Mesendoderm (in vitro differentiated cells): Measurements from ENCODE around the gene P2RX7.
A peak's percentile ranks its signal among the peaks of the same experiment; 100 is the strongest.

Source experiments
- DNase-seq: peaks from one replicate; pipeline ENCODE4 v3.0.0; 2013
- H2AK5ac ChIP-seq: 2 replicates; pipeline ENCODE4 v1.6.1; 2013; ENCODE audit warnings: low read length, inconsistent platforms
- H2BK120ac ChIP-seq: 2 replicates; pipeline ENCODE4 v1.6.1; 2013; ENCODE audit warnings: low read depth, mild to moderate bottlenecking, low read length, moderate library complexity, mixed read lengths
- H2BK15ac ChIP-seq: replicated peaks from 2 replicates; pipeline ENCODE4 v1.6.1; 2013; ENCODE audit warnings: low read depth, mild to moderate bottlenecking, moderate library complexity
- H2BK5ac ChIP-seq: 2 replicates; pipeline ENCODE4 v1.6.1; 2013; ENCODE audit warnings: low read length, inconsistent platforms
- H3K18ac ChIP-seq: 2 replicates; pipeline ENCODE4 v1.6.1; 2013; ENCODE audit warnings: mild to moderate bottlenecking, low read length, mixed read lengths
- H3K23ac ChIP-seq: one replicate; pipeline ENCODE4 v1.6.1; 2013; ENCODE audit warnings: low read length
- H3K27ac ChIP-seq: 2 replicates; pipeline ENCODE4 v1.5.1; 2013; ENCODE audit warnings: low read depth, mild to moderate bottlenecking, inconsistent platforms, low read length, moderate library complexity
- H3K27me3 ChIP-seq: 2 replicates; pipeline ENCODE4 v1.6.1; 2013; ENCODE audit warnings: low read length, control low read depth, mild to moderate bottlenecking, inconsistent platforms; ENCODE audit not compliant: insufficient read depth, poor library complexity
- H3K36me3 ChIP-seq: 2 replicates; pipeline ENCODE4 v1.6.1; 2013; ENCODE audit warnings: low read length, inconsistent platforms; ENCODE audit not compliant: control insufficient read depth, insufficient read depth
- H3K4ac ChIP-seq: one replicate; pipeline ENCODE4 v1.6.1; 2013; ENCODE audit warnings: low read depth, mild to moderate bottlenecking, low read length, moderate library complexity
- H3K4me1 ChIP-seq: 2 replicates; pipeline ENCODE4 v1.6.1; 2013; ENCODE audit warnings: low read depth, low read length, inconsistent platforms; ENCODE audit not compliant: control insufficient read depth
- H3K4me2 ChIP-seq: 2 replicates; pipeline ENCODE4 v1.6.1; 2013; ENCODE audit warnings: low read length
- H3K4me3 ChIP-seq: 2 replicates; pipeline ENCODE4 v1.5.1; 2013; ENCODE audit warnings: mild to moderate bottlenecking, low read length
- H3K56ac ChIP-seq: one replicate; pipeline ENCODE4 v1.6.1; 2013; ENCODE audit warnings: low read length
- H3K79me1 ChIP-seq: 2 replicates; pipeline ENCODE4 v1.6.1; 2013; ENCODE audit warnings: low read length, inconsistent platforms
- H3K79me2 ChIP-seq: 2 replicates; pipeline ENCODE4 v1.6.1; 2013; ENCODE audit warnings: mild to moderate bottlenecking, low read length; ENCODE audit not compliant: control insufficient read depth, insufficient read depth
- H3K9ac ChIP-seq: 2 replicates; pipeline ENCODE4 v1.6.1; 2013; ENCODE audit warnings: low read length, inconsistent platforms
- H4K5ac ChIP-seq: one replicate; pipeline ENCODE4 v1.6.1; 2013; ENCODE audit warnings: low read length
- H4K8ac ChIP-seq: one replicate; pipeline ENCODE4 v1.6.1; 2013; ENCODE audit warnings: low read depth, mild to moderate bottlenecking, control low read depth, low read length, moderate library complexity
- WGBS: extraction: QIAGEN DNeasy Blood & Tissue Kit; methylation state at CpG from one replicate; pipeline ENCODE4 v1.1.7; 2013; ENCODE audit warnings: low lambda C conversion rate, missing lambda C conversion rate; ENCODE audit not compliant: insufficient coverage; ENCODE audit errors: extremely low coverage; 5-methylcytosine and 5-hydroxymethylcytosine counted together

P2RX7 gene

GRCh38 chr12:121209624-121210572 is 77.2 kb downstream of the P2RX7 start, which contains the start of gene P2RX4:
Gene P2RX4, plus strand, starts transcription at chr12:121210129. Its CDS starts 36 bp downstream, at chr12:121210165.
- H3K56ac ChIP-seq = peak within 1 kb of the TSS; percentile 99

GRCh38 chr12:121212875-121213274 is 80.2 kb downstream of the P2RX7 start:
- Histone ChIP-seq H3K4me3 (no peak overlapping the region), H3K79me2 (no peaks in the 10 kb centered on the region), H2BK15ac (no peak overlapping the region), H3K18ac (no peak overlapping the region), H3K4me2 (no peak overlapping the region), H3K79me1 (no peaks in the 10 kb centered on the region), H3K4me1 (peaks cover 3% of the 10 kb centered on the region), H2BK5ac (no peak overlapping the region), H3K4ac (no peak overlapping the region), H2AK5ac (no peak overlapping the region), H3K9ac (no peak overlapping the region), H3K36me3 (no peaks in the 10 kb centered on the region), H2BK120ac (no peak overlapping the region), H3K56ac (no peak overlapping the region), H4K5ac (no peak overlapping the region), H3K23ac (no peak overlapping the region), H4K8ac (no peak overlapping the region), H3K27ac (no peak overlapping the region), H3K27me3 (no peaks in the 10 kb centered on the region)
- no CpG with 5 or more reads among the region's 5 CpGs for WGBS
- no peak for DNase-seq

More at GRCh38 chr12:121209624-121210572, 77.2 kb downstream of the P2RX7 start, which contains the start of gene P2RX4:
- H3K23ac ChIP-seq = peak within 1 kb of the TSS; percentile 66
- H3K36me3 ChIP-seq = no peaks in the 10 kb centered on the region
- H3K4me3 ChIP-seq = peak within 1 kb of the TSS; percentile 86
- peak within 1 kb of the TSS; percentile 88 for H2BK5ac ChIP-seq
- H3K79me1 ChIP-seq = no peaks in the 10 kb centered on the region
- peak within 1 kb of the TSS; percentile 71 for H3K27ac ChIP-seq
- H3K18ac ChIP-seq = peak within 1 kb of the TSS; percentile 52
- H3K27me3 ChIP-seq = no peaks in the 10 kb centered on the region
- H3K79me2 ChIP-seq = no peaks in the 10 kb centered on the region
- no peak within 1 kb of the TSS for H2AK5ac ChIP-seq
- H3K4ac ChIP-seq = peak within 1 kb of the TSS; percentile 0
- no peak within 1 kb of the TSS for H2BK15ac ChIP-seq
- peak; percentile 90 for DNase-seq
- H2BK120ac ChIP-seq = no peak within 1 kb of the TSS
- no peak within 1 kb of the TSS for H4K8ac ChIP-seq
- WGBS = no CpG with 5 or more reads among the region's 97 CpGs
- H3K9ac ChIP-seq = peak within 1 kb of the TSS; percentile 95
- H4K5ac ChIP-seq = no peak within 1 kb of the TSS
- peak within 1 kb of the TSS; percentile 86 for H3K4me2 ChIP-seq
- peaks cover 3% of the 10 kb centered on the region for H3K4me1 ChIP-seq

- Histone ChIP-seq H2BK15ac (no peak overlapping the region), H3K56ac (no peak overlapping the region), H3K4ac (no peak overlapping the region), H2BK120ac (no peak overlapping the region), H3K36me3 (no peaks in the 10 kb centered on the region), H2BK5ac (no peak overlapping the region), H3K4me1 (peaks cover 3% of the 10 kb centered on the region), H3K79me2 (no peaks in the 10 kb centered on the region), H2AK5ac (no peak overlapping the region), H3K18ac (no peak overlapping the region), H4K5ac (no peak overlapping the region), H4K8ac (no peak overlapping the region), H3K4me2 (no peak overlapping the region), H3K27me3 (no peaks in the 10 kb centered on the region), H3K23ac (no peak overlapping the region), H3K9ac (no peak overlapping the region), H3K27ac (no peak overlapping the region), H3K79me1 (no peaks in the 10 kb centered on the region), H3K4me3 (no peak overlapping the region)
- DNase-seq = no peak
- no CpG with 5 or more reads among the region's 11 CpGs for WGBS
Observed at GRCh38 chr12:121214166-121214777, 81.6 kb downstream of the P2RX7 start.

- H3K4me1 ChIP-seq = peaks cover 3% of the 10 kb centered on the region
- H4K5ac ChIP-seq = no peak overlapping the region
- no peak overlapping the region for H2AK5ac ChIP-seq
- no peak overlapping the region for H4K8ac ChIP-seq
- no peak overlapping the region for H3K4ac ChIP-seq
- no peak overlapping the region for H2BK5ac ChIP-seq
- H3K9ac ChIP-seq = no peak overlapping the region
- no peaks in the 10 kb centered on the region for H3K36me3 ChIP-seq
- no peak overlapping the region for H3K4me2 ChIP-seq
- no peak overlapping the region for H3K4me3 ChIP-seq
- H3K27ac ChIP-seq = no peak overlapping the region
- no peak overlapping the region for H3K56ac ChIP-seq
- no peaks in the 10 kb centered on the region for H3K79me1 ChIP-seq
- no CpG with 5 or more reads among the region's 14 CpGs for WGBS
- no peak overlapping the region for H2BK15ac ChIP-seq
- H3K18ac ChIP-seq = no peak overlapping the region
- H2BK120ac ChIP-seq = no peak overlapping the region
- H3K79me2 ChIP-seq = no peaks in the 10 kb centered on the region
- no peak for DNase-seq
- H3K23ac ChIP-seq = no peak overlapping the region
- H3K27me3 ChIP-seq = no peaks in the 10 kb centered on the region
Observed at GRCh38 chr12:121214855-121215745, 82.4 kb downstream of the P2RX7 start.

- H2BK120ac ChIP-seq = no peak overlapping the region
- H3K36me3 ChIP-seq = no peaks in the 10 kb centered on the region
- no peak overlapping the region for H3K4me2 ChIP-seq
- no peak overlapping the region for H2BK15ac ChIP-seq
- no peaks in the 10 kb centered on the region for H3K79me2 ChIP-seq
- H3K27me3 ChIP-seq = no peaks in the 10 kb centered on the region
- no peak overlapping the region for H2BK5ac ChIP-seq
- no peaks in the 10 kb centered on the region for H3K79me1 ChIP-seq
- H3K23ac ChIP-seq = no peak overlapping the region
- H3K4me1 ChIP-seq = no peaks in the 10 kb centered on the region
- H4K8ac ChIP-seq = no peak overlapping the region
- H3K4me3 ChIP-seq = no peak overlapping the region
- no peak overlapping the region for H3K27ac ChIP-seq
- no peak for DNase-seq
- H2AK5ac ChIP-seq = no peak overlapping the region
- H3K9ac ChIP-seq = no peak overlapping the region
- H3K56ac ChIP-seq = no peak overlapping the region
- no peak overlapping the region for H4K5ac ChIP-seq
- H3K4ac ChIP-seq = no peak overlapping the region
- no peak overlapping the region for H3K18ac ChIP-seq
- no CpG with 5 or more reads among the region's 4 CpGs for WGBS
Observed at GRCh38 chr12:121216102-121216501, 83.4 kb downstream of the P2RX7 start.
